Liver (tissue), 3 donors: ENCODE measurements around the gene CASD1.

Experiments
- CTCF ChIP-seq: fragments of 150-350 bp; IDR thresholded peaks from 2 replicates; pipeline ENCODE4 v1.5.1; 2017; ENCODE audit warnings: improper control_type of control experiment, low read depth, low read length; ENCODE audit not compliant: missing input control
- FOXA1 ChIP-seq: IDR thresholded peaks from 2 replicates; pipeline ENCODE4 v1.6.1; 2016; ENCODE audit warnings: antibody characterized with exemption
- JUND ChIP-seq, 2 donors: IDR thresholded peaks; 2 replicates each; pipeline ENCODE4 v1.6.1; 2016; ENCODE audit warnings: antibody characterized with exemption in 2 of 2
- ZBTB33 ChIP-seq: IDR thresholded peaks from 2 replicates; pipeline ENCODE4 v1.6.1; 2016; ENCODE audit warnings: antibody characterized with exemption
- donor health status: healthy.
- donor health status: healthy.

DNA sequence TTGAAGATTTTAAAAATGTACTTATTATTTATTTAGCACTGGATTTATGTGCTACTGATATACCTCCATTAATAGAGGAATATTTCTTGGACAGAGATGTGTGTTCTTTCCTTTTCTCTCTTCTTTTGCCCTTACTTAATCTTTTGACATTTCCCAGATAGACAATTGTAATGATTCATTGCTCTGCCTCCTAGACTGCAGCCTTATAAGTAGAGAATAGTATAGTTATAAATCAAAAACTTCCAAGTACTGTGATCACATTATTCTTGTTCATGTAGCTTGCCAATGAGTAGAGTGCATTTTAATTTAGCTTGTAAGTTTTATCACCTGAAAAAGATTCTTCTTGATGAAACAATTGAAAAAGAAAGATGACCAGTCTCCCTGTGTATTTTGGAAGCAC, 47.6 kb downstream of the CASD1 start:
- no peak for TF ChIP-seq CTCF
- TF ChIP-seq ZBTB33, result no peak
- no peak for TF ChIP-seq FOXA1
- TF ChIP-seq JUND (IDR thresholded peaks at IDR 0.05), result no peak
